Fibroblast of lung (primary cell): ENCODE data around the gene COG5. TPM values are rescaled to one million over a fixed set of nuclear protein-coding genes. Genes with fewer than 3 reads are reported as not detected.
A peak's percentile ranks its signal among the peaks of the same experiment; 100 is the strongest.

Experiments used
- DNase-seq, 2 donors: peaks; one replicate each; pipeline versions ENCODE4 v3.0.0 to v3.0.0-alpha.2; 2010; ENCODE audit warnings: low read depth in 2 of 2
- H2AFZ ChIP-seq: 2 replicates; pipeline ENCODE4 v1.5.1; 2012; ENCODE audit warnings: low read length, control low read depth, inconsistent platforms
- H3K27ac ChIP-seq: 2 replicates; pipeline ENCODE4 v1.5.1; 2011; ENCODE audit warnings: low read length, control low read depth; ENCODE audit not compliant: insufficient read depth
- H3K27me3 ChIP-seq: 2 replicates; pipeline ENCODE4 v1.5.1; 2011; ENCODE audit warnings: mild to moderate bottlenecking, low read length; ENCODE audit not compliant: control insufficient read depth, insufficient read depth
- H3K36me3 ChIP-seq: 2 replicates; pipeline ENCODE4 v1.5.1; 2011; ENCODE audit warnings: low read length; ENCODE audit not compliant: control insufficient read depth, insufficient read depth
- H3K4me1 ChIP-seq: 2 replicates; pipeline ENCODE4 v1.5.1; 2011; ENCODE audit warnings: low read length; ENCODE audit not compliant: control insufficient read depth, insufficient read depth; ENCODE audit errors: extremely low read depth
- H3K4me2 ChIP-seq: 2 replicates; pipeline ENCODE4 v1.5.1; 2011; ENCODE audit warnings: low read length, control low read depth; ENCODE audit not compliant: insufficient read depth; ENCODE audit errors: extremely low read depth
- H3K4me3 ChIP-seq, 4 experiments: fragments of 200-600 bp in 1 of 4; sonication (generic) in 1 of 4; replicated peaks in 1 of 4; 2 replicates each; pipeline ENCODE4 v1.5.1; 2011 to 2016; ENCODE audit warnings: low read length in 4 of 4, low read depth in 3 of 4, mild to moderate bottlenecking in 3 of 4, control low read depth in 2 of 4, inconsistent platforms in 1 of 4, mixed read lengths in 1 of 4; ENCODE audit not compliant: insufficient read depth in 1 of 4; ENCODE audit errors: control extremely low read depth in 1 of 4
- H3K79me2 ChIP-seq: 2 replicates; pipeline ENCODE4 v1.5.1; 2012; ENCODE audit warnings: mild to moderate bottlenecking, low read length, inconsistent platforms; ENCODE audit not compliant: control insufficient read depth, insufficient read depth
- H3K9ac ChIP-seq: 2 replicates; pipeline ENCODE4 v1.5.1; 2011; ENCODE audit warnings: mild to moderate bottlenecking, low read length, control low read depth; ENCODE audit not compliant: insufficient read depth
- H3K9me3 ChIP-seq: 2 replicates; pipeline ENCODE4 v1.5.1; 2012; ENCODE audit warnings: low read depth, low read length; ENCODE audit not compliant: control insufficient read depth, insufficient read depth
- H4K20me1 ChIP-seq: 2 replicates; pipeline ENCODE4 v1.5.1; 2011; ENCODE audit warnings: low read length; ENCODE audit not compliant: control insufficient read depth, insufficient read depth; ENCODE audit errors: extremely low read depth
- EZH2 ChIP-seq: IDR thresholded peaks from 2 replicates; pipeline ENCODE4 v1.5.1; 2012; ENCODE audit warnings: low read length, control low read depth, mild to moderate bottlenecking; ENCODE audit errors: missing control alignments
- polyA plus RNA-seq, 2 donors: library from polyadenylated mRNA; depleted of rRNA in 1 of 2; stranded (reverse) in 1 of 2; unstranded in 1 of 2; fragments of >200 nt; gene quantifications; 2 replicates each; pipeline ENCODE4 v1.2.1, GENCODE V29; 2011 to 2012; ENCODE audit warnings: missing spikeins in 1 of 2
- total RNA-seq: library from RNA; depleted of rRNA; stranded (reverse); fragments of >200 nt; gene quantifications from 2 replicates; pipeline ENCODE4 v1.2.1, GENCODE V29; 2014
- TF ChIP-seq, protein P1 (sequence below), 2 donors: IDR thresholded peaks in 1 of 2; conservative IDR thresholded peaks in 1 of 2; 1 replicate in 1 of 2; 2 replicates in 1 of 2; pipeline ENCODE4 v1.5.1; 2011 to 2012; ENCODE audit warnings: low read length in 2 of 2, control low read depth in 1 of 2, inconsistent platforms in 1 of 2, low read depth in 1 of 2, mild to moderate bottlenecking in 1 of 2

COG5 gene
- total and polyA plus RNA-seq, 2 donors (not counting 1 experiment from before 2014, with no cell fraction given), result 34.5 to 40.3 TPM

DNA sequence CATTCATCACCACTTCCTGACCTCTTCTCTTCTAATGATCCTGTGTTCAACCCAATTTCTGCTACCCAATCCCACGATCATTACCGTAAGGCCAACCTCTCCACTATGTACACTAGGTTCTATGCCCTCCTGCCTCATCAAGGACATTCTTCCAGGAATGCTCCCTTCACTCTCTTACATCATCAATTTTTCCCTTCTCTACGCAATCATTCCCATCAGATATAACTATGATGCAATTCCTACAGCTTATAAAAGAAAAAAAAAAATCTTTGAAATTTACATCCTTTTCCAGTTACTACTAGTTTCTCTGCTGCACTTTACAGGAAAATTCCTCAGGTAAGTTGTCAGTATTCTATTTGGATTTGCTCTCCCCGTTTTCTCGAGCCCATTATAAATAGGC is 124.7 kb downstream of the COG5 start:
- Histone ChIP-seq H3K4me2 (no peak overlapping the region), H3K36me3 (no peaks in the 10 kb centered on the region), H3K4me1 (no peaks in the 10 kb centered on the region), H3K9ac (no peak overlapping the region), H2AFZ (no peak overlapping the region), H3K27me3 (no peaks in the 10 kb centered on the region), H3K27ac (no peak overlapping the region), H3K79me2 (no peaks in the 10 kb centered on the region), H3K9me3 (no peaks in the 10 kb centered on the region), H4K20me1 (no peaks in the 10 kb centered on the region), H3K4me3 (no peak overlapping the region)
- TF ChIP-seq EZH2, result no peak
- TF ChIP-seq, protein P1, sequence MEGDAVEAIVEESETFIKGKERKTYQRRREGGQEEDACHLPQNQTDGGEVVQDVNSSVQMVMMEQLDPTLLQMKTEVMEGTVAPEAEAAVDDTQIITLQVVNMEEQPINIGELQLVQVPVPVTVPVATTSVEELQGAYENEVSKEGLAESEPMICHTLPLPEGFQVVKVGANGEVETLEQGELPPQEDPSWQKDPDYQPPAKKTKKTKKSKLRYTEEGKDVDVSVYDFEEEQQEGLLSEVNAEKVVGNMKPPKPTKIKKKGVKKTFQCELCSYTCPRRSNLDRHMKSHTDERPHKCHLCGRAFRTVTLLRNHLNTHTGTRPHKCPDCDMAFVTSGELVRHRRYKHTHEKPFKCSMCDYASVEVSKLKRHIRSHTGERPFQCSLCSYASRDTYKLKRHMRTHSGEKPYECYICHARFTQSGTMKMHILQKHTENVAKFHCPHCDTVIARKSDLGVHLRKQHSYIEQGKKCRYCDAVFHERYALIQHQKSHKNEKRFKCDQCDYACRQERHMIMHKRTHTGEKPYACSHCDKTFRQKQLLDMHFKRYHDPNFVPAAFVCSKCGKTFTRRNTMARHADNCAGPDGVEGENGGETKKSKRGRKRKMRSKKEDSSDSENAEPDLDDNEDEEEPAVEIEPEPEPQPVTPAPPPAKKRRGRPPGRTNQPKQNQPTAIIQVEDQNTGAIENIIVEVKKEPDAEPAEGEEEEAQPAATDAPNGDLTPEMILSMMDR (conservative IDR thresholded peaks at IDR 0.05 in 1 of 2, IDR thresholded peaks at IDR 0.05 in 1 of 2; ENCODE audit: low read depth in 1 of 2, low read length in 2 of 2), result no peak
- DNase-seq, result peak in 1 of 2 donors; percentile 12

DNA sequence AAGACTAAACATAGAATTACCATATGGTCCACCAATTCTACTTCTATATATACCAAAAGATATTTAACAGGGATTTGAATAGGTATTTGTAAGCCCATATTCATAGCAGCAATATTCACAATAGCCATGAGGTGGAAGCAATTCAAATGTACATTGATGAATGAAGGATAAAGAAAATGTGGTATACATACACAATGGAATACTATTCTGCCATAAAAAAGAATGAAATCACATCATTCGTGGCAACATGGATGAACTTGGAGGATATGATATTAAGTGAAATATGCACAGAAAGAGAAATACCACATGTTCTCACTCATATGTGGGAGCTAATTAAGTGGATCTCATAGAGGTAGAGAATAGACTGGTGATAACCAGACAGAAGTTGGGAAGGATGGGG is 128.0 kb downstream of the COG5 start:
- H3K9ac ChIP-seq, result no peak overlapping the region
- H3K79me2 ChIP-seq, result no peaks in the 10 kb centered on the region
- H3K36me3 ChIP-seq, result no peaks in the 10 kb centered on the region
- no peak for DNase-seq
- H4K20me1 ChIP-seq, result no peaks in the 10 kb centered on the region
- H3K27ac ChIP-seq, result no peak overlapping the region
- no peak overlapping the region for H2AFZ ChIP-seq
- no peak overlapping the region for H3K4me2 ChIP-seq
- TF ChIP-seq, protein P1 (conservative IDR thresholded peaks at IDR 0.05 in 1 of 2, IDR thresholded peaks at IDR 0.05 in 1 of 2; ENCODE audit: low read depth in 1 of 2, low read length in 2 of 2), result no peak
- H3K4me3 ChIP-seq, result no peak overlapping the region
- no peaks in the 10 kb centered on the region for H3K27me3 ChIP-seq
- no peaks in the 10 kb centered on the region for H3K9me3 ChIP-seq
- H3K4me1 ChIP-seq, result no peaks in the 10 kb centered on the region

DNA sequence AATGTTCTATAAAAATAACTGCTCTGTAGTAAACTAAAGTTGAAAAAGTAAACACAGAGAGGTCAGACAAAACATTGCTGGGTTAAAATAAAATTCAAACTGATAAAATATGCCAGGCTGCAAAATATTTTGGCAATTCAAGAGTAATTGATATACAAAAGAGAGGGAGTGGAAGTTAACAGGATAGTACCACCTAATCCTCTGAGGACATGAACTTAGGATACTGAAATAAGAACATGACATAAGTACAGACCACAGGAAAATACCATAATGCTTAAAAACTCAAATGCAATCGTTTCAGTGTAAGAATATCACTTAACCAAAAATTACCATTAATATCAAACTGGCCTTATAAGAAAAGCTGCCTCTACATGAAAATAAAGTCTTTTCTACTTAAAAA is 131.5 kb downstream of the COG5 start:
- no peak overlapping the region for H3K27ac ChIP-seq
- no peaks in the 10 kb centered on the region for H3K4me1 ChIP-seq
- TF ChIP-seq, protein P1 (conservative IDR thresholded peaks at IDR 0.05 in 1 of 2, IDR thresholded peaks at IDR 0.05 in 1 of 2; ENCODE audit: low read depth in 1 of 2, low read length in 2 of 2), result no peak
- TF ChIP-seq EZH2, result no peak
- no peak overlapping the region for H3K9ac ChIP-seq
- H3K79me2 ChIP-seq, result no peaks in the 10 kb centered on the region
- H3K4me3 ChIP-seq, result no peak overlapping the region
- H3K27me3 ChIP-seq, result no peaks in the 10 kb centered on the region
- H3K9me3 ChIP-seq, result no peaks in the 10 kb centered on the region
- DNase-seq, result no peak
- H3K4me2 ChIP-seq, result no peak overlapping the region
- no peaks in the 10 kb centered on the region for H4K20me1 ChIP-seq
- H2AFZ ChIP-seq, result no peak overlapping the region
- H3K36me3 ChIP-seq, result no peaks in the 10 kb centered on the region
